Karpas-422 (cell line): Measurements from ENCODE around the gene PREX1. TPM values are rescaled to one million over a fixed set of nuclear protein-coding genes. Genes with fewer than 3 reads are reported as not detected.
A peak's percentile ranks its signal among the peaks of the same experiment; 100 is the strongest.

Source experiments
- DNase-seq: peaks from one replicate; pipeline ENCODE4 v3.0.0-alpha.2; 2015
- H2AFZ ChIP-seq: fragments of 200-600 bp; sonication (generic); 2 replicates; pipeline ENCODE4 v1.6.1; 2014; ENCODE audit warnings: antibody characterized with exemption, low read length, mixed read lengths
- H3K27ac ChIP-seq: fragments of 200-600 bp; sonication (generic); 2 replicates; pipeline ENCODE4 v1.5.1; 2014; ENCODE audit warnings: mild to moderate bottlenecking, low read length, moderate library complexity
- H3K27me3 ChIP-seq: fragments of 200-600 bp; sonication (generic); 2 replicates; pipeline ENCODE4 v1.6.1; 2014; ENCODE audit warnings: low read length, mixed read lengths
- H3K36me3 ChIP-seq: fragments of 200-600 bp; sonication (generic); 2 replicates; pipeline ENCODE4 v1.6.1; 2014; ENCODE audit warnings: low read length, mixed read lengths; ENCODE audit not compliant: insufficient read depth
- H3K4me1 ChIP-seq: fragments of 200-600 bp; sonication (generic); 2 replicates; pipeline ENCODE4 v1.6.1; 2014; ENCODE audit warnings: mild to moderate bottlenecking, low read length, mixed read lengths
- H3K4me2 ChIP-seq: fragments of 200-600 bp; sonication (generic); 2 replicates; pipeline ENCODE4 v1.6.1; 2014; ENCODE audit warnings: low read length, low read depth, mild to moderate bottlenecking; ENCODE audit not compliant: poor library complexity, severe bottlenecking
- H3K4me3 ChIP-seq: fragments of 200-600 bp; sonication (generic); 2 replicates; pipeline ENCODE4 v1.5.1; 2014; ENCODE audit warnings: mild to moderate bottlenecking, antibody characterized with exemption, low read length, mixed read lengths
- H3K79me2 ChIP-seq: fragments of 200-600 bp; sonication (generic); 2 replicates; pipeline ENCODE4 v1.6.1; 2014; ENCODE audit warnings: mild to moderate bottlenecking, low read length, mixed read lengths
- H3K9ac ChIP-seq: fragments of 200-600 bp; sonication (generic); 2 replicates; pipeline ENCODE4 v1.6.0; 2014; ENCODE audit warnings: low read length
- H3K9me2 ChIP-seq: fragments of 200-600 bp; sonication (generic), shearing (Covaris generic); replicated peaks from 2 replicates; pipeline ENCODE4 v1.6.0; 2014; ENCODE audit warnings: mild to moderate bottlenecking, low read length, moderate library complexity; ENCODE audit not compliant: insufficient read depth
- H3K9me3 ChIP-seq: fragments of 300-700, 200-600 bp; sonication (generic); 2 replicates; pipeline ENCODE4 v1.6.1; 2014; ENCODE audit warnings: low read length, mixed read lengths
- H4K20me1 ChIP-seq: fragments of 200-600 bp; sonication (generic); 2 replicates; pipeline ENCODE4 v1.6.1; 2014; ENCODE audit warnings: mild to moderate bottlenecking, antibody characterized with exemption, low read length, low read depth; ENCODE audit not compliant: insufficient read depth
- total RNA-seq: library from RNA; depleted of rRNA; stranded (reverse); fragments of >200 nt; shearing (Covaris generic); gene quantifications from 2 replicates; pipeline ENCODE4 v1.2.3, GENCODE V29; 2014; ENCODE audit warnings: low replicate concordance

The PREX1 gene
- total RNA-seq, 1 experiment from 2014 or later = not detected

GRCh38 chr20:48604936-48605335 lies 222.9 kb downstream of the PREX1 start:
- H3K27ac ChIP-seq = no peak overlapping the region
- H4K20me1 ChIP-seq = no peaks in the 10 kb centered on the region
- H3K4me3 ChIP-seq = no peak overlapping the region
- no peaks in the 10 kb centered on the region for H3K9me2 ChIP-seq
- no peak overlapping the region for H3K9ac ChIP-seq
- peaks cover 13% of the 10 kb centered on the region for H3K4me1 ChIP-seq
- no peak for DNase-seq
- H3K9me3 ChIP-seq = no peaks in the 10 kb centered on the region
- H3K27me3 ChIP-seq = no peaks in the 10 kb centered on the region
- no peak overlapping the region for H3K4me2 ChIP-seq
- no peaks in the 10 kb centered on the region for H3K36me3 ChIP-seq
- H2AFZ ChIP-seq = no peak overlapping the region
- H3K79me2 ChIP-seq = no peaks in the 10 kb centered on the region

GRCh38 chr20:48604426-48604825 lies 223.4 kb downstream of the PREX1 start:
- H3K9me2 ChIP-seq = no peaks in the 10 kb centered on the region
- no peaks in the 10 kb centered on the region for H3K36me3 ChIP-seq
- H3K27me3 ChIP-seq = no peaks in the 10 kb centered on the region
- no peak overlapping the region for H3K4me2 ChIP-seq
- H3K27ac ChIP-seq = no peak overlapping the region
- peaks cover 13% of the 10 kb centered on the region for H3K4me1 ChIP-seq
- no peak for DNase-seq
- H3K79me2 ChIP-seq = no peaks in the 10 kb centered on the region
- H3K4me3 ChIP-seq = no peak overlapping the region
- H3K9me3 ChIP-seq = no peaks in the 10 kb centered on the region
- H4K20me1 ChIP-seq = no peaks in the 10 kb centered on the region
- H3K9ac ChIP-seq = no peak overlapping the region
- H2AFZ ChIP-seq = no peak overlapping the region

DNA sequence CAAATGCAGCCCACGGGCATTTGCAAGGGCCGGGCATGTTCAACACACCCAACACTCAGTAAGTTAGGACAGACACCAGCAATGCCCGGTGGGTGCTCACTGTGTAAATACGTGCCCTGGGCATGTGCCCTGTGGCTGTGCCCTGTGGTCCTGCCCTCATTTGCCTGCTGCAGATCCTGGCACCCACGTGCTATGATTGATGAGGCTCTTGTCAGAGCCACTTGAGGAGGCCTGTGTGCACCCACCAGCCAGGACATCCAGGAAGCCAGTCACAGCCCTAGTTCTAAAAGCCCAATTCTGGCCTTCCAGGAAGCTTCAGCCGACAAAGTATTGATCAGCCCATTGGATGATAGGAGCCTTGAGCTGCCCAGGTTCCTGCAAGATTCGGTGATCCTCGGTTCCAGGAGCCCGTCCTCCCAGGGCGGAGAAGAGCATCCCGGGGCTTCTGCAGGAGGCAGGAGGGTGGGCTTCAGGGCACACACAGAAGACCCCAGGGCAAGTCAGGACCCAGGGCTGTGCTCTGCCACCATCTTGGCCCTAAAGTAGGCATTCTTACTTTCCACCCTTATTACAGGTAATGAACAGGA lies 223.9 kb downstream of the PREX1 start:
- Histone ChIP-seq H3K4me1 (peaks cover 13% of the 10 kb centered on the region), H2AFZ (no peak overlapping the region), H3K36me3 (no peaks in the 10 kb centered on the region), H3K9ac (no peak overlapping the region), H3K9me3 (no peaks in the 10 kb centered on the region), H3K27ac (no peak overlapping the region), H3K9me2 (no peaks in the 10 kb centered on the region), H3K79me2 (no peaks in the 10 kb centered on the region), H3K4me2 (no peak overlapping the region), H3K4me3 (no peak overlapping the region), H3K27me3 (no peaks in the 10 kb centered on the region), H4K20me1 (no peaks in the 10 kb centered on the region)
- DNase-seq = peak; percentile 44

- Histone ChIP-seq H3K4me2 (no peak overlapping the region), H4K20me1 (no peaks in the 10 kb centered on the region), H3K79me2 (no peaks in the 10 kb centered on the region), H3K4me3 (no peak overlapping the region), H3K9ac (no peak overlapping the region), H3K9me3 (no peaks in the 10 kb centered on the region), H3K4me1 (peaks cover 10% of the 10 kb centered on the region), H3K9me2 (no peaks in the 10 kb centered on the region), H3K27ac (no peak overlapping the region), H2AFZ (no peak overlapping the region), H3K27me3 (no peaks in the 10 kb centered on the region), H3K36me3 (no peaks in the 10 kb centered on the region)
- no peak for DNase-seq
Observed at GRCh38 chr20:48603116-48603818, 224.5 kb downstream of the PREX1 start.

DNA sequence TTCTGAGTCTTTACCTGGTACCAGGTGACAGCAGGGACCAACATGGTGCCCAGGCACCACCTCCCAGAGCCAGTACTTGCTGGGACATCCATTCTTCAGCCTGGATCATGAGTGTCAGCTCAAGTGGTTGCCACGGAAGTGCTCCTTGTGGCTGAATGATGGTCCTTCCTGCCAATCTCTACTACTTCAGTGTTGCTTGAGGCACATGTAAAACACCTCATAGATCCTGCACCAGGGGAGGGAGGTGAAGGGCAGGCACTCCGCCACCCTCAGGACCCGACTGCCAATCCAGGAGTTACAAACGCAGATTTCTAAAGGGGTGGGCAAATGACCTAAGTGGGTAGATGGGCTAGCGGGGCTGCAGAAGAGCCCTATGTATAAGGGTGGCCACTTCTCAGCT lies 226.0 kb downstream of the PREX1 start:
- H3K27me3 ChIP-seq = no peaks in the 10 kb centered on the region
- peaks cover 10% of the 10 kb centered on the region for H3K4me1 ChIP-seq
- DNase-seq = no peak
- H3K79me2 ChIP-seq = no peaks in the 10 kb centered on the region
- no peak overlapping the region for H3K4me2 ChIP-seq
- H3K9me2 ChIP-seq = no peaks in the 10 kb centered on the region
- no peaks in the 10 kb centered on the region for H3K9me3 ChIP-seq
- no peak overlapping the region for H3K9ac ChIP-seq
- H2AFZ ChIP-seq = no peak overlapping the region
- no peak overlapping the region for H3K4me3 ChIP-seq
- no peaks in the 10 kb centered on the region for H4K20me1 ChIP-seq
- H3K27ac ChIP-seq = no peak overlapping the region
- H3K36me3 ChIP-seq = no peaks in the 10 kb centered on the region

GRCh38 chr20:48600470-48600945 lies 227.3 kb downstream of the PREX1 start:
- Histone ChIP-seq H4K20me1 (no peaks in the 10 kb centered on the region), H3K79me2 (no peaks in the 10 kb centered on the region), H3K9me2 (no peaks in the 10 kb centered on the region), H3K9me3 (no peaks in the 10 kb centered on the region), H3K36me3 (no peaks in the 10 kb centered on the region), H3K27me3 (no peaks in the 10 kb centered on the region), H3K27ac (no peak overlapping the region), H3K9ac (no peak overlapping the region), H3K4me1 (peaks cover 10% of the 10 kb centered on the region), H3K4me3 (no peak overlapping the region), H2AFZ (no peak overlapping the region), H3K4me2 (no peak overlapping the region)
- no peak for DNase-seq

GRCh38 chr20:48599748-48600469 lies 227.9 kb downstream of the PREX1 start:
- H4K20me1 ChIP-seq = no peaks in the 10 kb centered on the region
- no peaks in the 10 kb centered on the region for H3K36me3 ChIP-seq
- no peak overlapping the region for H3K9ac ChIP-seq
- H3K4me3 ChIP-seq = no peak overlapping the region
- H3K4me1 ChIP-seq = peaks cover 10% of the 10 kb centered on the region
- H3K27me3 ChIP-seq = no peaks in the 10 kb centered on the region
- H3K4me2 ChIP-seq = no peak overlapping the region
- no peak for DNase-seq
- H3K9me2 ChIP-seq = no peaks in the 10 kb centered on the region
- H3K27ac ChIP-seq = no peak overlapping the region
- no peak overlapping the region for H2AFZ ChIP-seq
- H3K79me2 ChIP-seq = no peaks in the 10 kb centered on the region
- no peaks in the 10 kb centered on the region for H3K9me3 ChIP-seq

DNA sequence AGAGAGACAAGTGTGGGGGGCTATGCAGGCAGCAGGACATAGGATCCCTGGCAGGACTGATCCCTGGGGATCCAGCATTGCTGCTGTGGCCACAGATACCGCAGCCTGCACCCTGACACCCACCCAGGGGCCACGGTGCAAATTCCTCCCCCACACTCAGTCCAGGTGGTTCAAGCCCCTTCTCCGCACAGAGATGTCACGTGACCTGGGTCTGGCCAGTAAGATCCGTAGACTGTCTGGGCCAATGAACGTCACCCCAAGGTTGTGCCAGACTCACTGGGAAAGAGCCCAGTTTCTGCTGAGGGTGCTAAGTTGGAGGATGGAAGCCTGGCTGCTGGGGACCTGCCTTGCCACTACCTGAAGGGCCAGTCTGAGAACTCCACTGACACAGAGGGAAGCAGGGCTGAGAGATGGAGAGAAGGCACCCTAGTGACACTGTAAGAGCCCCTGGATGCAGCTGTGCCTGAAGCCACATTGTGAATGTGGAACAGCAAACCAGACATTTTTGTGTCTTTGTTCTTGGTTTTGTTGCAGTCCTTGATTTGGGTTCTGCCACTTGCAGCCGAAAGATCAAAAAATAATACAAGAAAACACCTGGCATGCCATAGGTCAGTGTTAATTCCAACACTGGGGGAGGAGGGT lies 228.6 kb downstream of the PREX1 start:
- no peaks in the 10 kb centered on the region for H4K20me1 ChIP-seq
- H3K4me3 ChIP-seq = no peak overlapping the region
- no peaks in the 10 kb centered on the region for H3K9me2 ChIP-seq
- DNase-seq = peak; percentile 44
- H2AFZ ChIP-seq = no peak overlapping the region
- no peaks in the 10 kb centered on the region for H3K27me3 ChIP-seq
- H3K79me2 ChIP-seq = no peaks in the 10 kb centered on the region
- H3K36me3 ChIP-seq = no peaks in the 10 kb centered on the region
- H3K9ac ChIP-seq = no peak overlapping the region
- H3K9me3 ChIP-seq = no peaks in the 10 kb centered on the region
- H3K27ac ChIP-seq = no peak overlapping the region
- peaks cover 8% of the 10 kb centered on the region for H3K4me1 ChIP-seq
- H3K4me2 ChIP-seq = no peak overlapping the region
